Activated CD4-positive, alpha-beta T cell treated with anti-CD3 and anti-CD28 coated beads, Interleukin-2, amount 50 U/mL, for 48 hours (primary cell): Measurements from ENCODE around the gene TDRD7.
A peak's percentile ranks its signal among the peaks of the same experiment; 100 is the strongest.

Experiments
- DNase-seq, 2 experiments: peaks; one replicate each; pipeline ENCODE4 v3.0.0-alpha.2; 2020

Gene TDRD7

GRCh38 chr9:97508852-97509251, 97.0 kb downstream of the TDRD7 start:
- no peak for DNase-seq

- peak; percentile 11 to 26 for DNase-seq
Measured at GRCh38 chr9:97510797-97511654, 99.1 kb downstream of the TDRD7 start.

GRCh38 chr9:97511655-97512427, 99.9 kb downstream of the TDRD7 start:
- DNase-seq = no peak

GRCh38 chr9:97512966-97513560, 101.2 kb downstream of the TDRD7 start:
- DNase-seq = no peak

- DNase-seq = no peak
Measured at GRCh38 chr9:97514531-97514930, 102.6 kb downstream of the TDRD7 start.

GRCh38 chr9:97515662-97516061, 103.8 kb downstream of the TDRD7 start:
- DNase-seq = no peak

GRCh38 chr9:97516111-97516510, 104.2 kb downstream of the TDRD7 start:
- DNase-seq = no peak

- DNase-seq = no peak
Measured at GRCh38 chr9:97517331-97518089, 105.6 kb downstream of the TDRD7 start.

- DNase-seq = no peak
Measured at GRCh38 chr9:97518166-97518908, 106.4 kb downstream of the TDRD7 start.

- no peak for DNase-seq
Measured at GRCh38 chr9:97518909-97519307, 107.0 kb downstream of the TDRD7 start.

- no peak for DNase-seq
Measured at GRCh38 chr9:97519441-97519970, 107.6 kb downstream of the TDRD7 start.

GRCh38 chr9:97521576-97522333, 109.9 kb downstream of the TDRD7 start:
- DNase-seq = no peak

GRCh38 chr9:97524424-97524823, 112.5 kb downstream of the TDRD7 start:
- no peak for DNase-seq

GRCh38 chr9:97525451-97525850, 113.6 kb downstream of the TDRD7 start:
- DNase-seq = no peak

GRCh38 chr9:97526895-97527575, 115.1 kb downstream of the TDRD7 start:
- DNase-seq = no peak

- DNase-seq = no peak
Measured at GRCh38 chr9:97527626-97528528, 116.0 kb downstream of the TDRD7 start.

- DNase-seq = no peak
Measured at GRCh38 chr9:97528529-97529230, 116.8 kb downstream of the TDRD7 start.

- DNase-seq = peak; percentile 5 to 26
Measured at GRCh38 chr9:97529363-97530076, 117.6 kb downstream of the TDRD7 start.
